NB4 (cell line): ENCODE results near the gene STK32B.

Experiments
- MYC ChIP-seq: IDR thresholded peaks from 2 replicates; pipeline ENCODE4 v1.6.1; 2011; ENCODE audit warnings: low read depth, low read length
- POLR2A ChIP-seq: IDR thresholded peaks from 2 replicates; pipeline ENCODE4 v1.6.1; 2011; ENCODE audit warnings: mild to moderate bottlenecking; ENCODE audit not compliant: insufficient read length; ENCODE audit errors: extremely low read depth
- TF ChIP-seq, protein P1 (sequence below): IDR thresholded peaks from one replicate; pipeline ENCODE4 v1.5.1; 2012; ENCODE audit warnings: low read depth, low read length
- TF ChIP-seq, protein P2 (sequence below): IDR thresholded peaks from 2 replicates; pipeline ENCODE4 v1.6.1; 2011; ENCODE audit warnings: low read depth, low read length

DNA sequence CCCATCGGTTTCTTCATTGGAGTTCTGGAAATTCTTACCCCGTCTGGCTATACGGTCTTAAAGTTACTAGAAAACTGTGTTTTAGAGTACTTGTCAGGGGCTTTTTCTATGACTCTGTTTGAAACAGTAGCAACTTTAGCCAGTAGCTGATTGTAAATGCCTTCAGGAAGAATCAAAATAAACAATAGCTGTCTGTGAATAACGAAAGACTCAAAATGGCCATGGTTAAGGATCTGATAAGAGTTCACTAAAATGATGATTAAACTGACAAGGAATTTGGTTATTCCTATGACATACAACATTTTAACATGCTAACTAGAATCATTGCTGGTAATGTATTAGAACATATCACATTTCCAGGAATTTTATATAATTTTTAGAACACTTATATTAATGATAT lies 466.1 kb downstream of the STK32B start:
- TF ChIP-seq, protein P1, sequence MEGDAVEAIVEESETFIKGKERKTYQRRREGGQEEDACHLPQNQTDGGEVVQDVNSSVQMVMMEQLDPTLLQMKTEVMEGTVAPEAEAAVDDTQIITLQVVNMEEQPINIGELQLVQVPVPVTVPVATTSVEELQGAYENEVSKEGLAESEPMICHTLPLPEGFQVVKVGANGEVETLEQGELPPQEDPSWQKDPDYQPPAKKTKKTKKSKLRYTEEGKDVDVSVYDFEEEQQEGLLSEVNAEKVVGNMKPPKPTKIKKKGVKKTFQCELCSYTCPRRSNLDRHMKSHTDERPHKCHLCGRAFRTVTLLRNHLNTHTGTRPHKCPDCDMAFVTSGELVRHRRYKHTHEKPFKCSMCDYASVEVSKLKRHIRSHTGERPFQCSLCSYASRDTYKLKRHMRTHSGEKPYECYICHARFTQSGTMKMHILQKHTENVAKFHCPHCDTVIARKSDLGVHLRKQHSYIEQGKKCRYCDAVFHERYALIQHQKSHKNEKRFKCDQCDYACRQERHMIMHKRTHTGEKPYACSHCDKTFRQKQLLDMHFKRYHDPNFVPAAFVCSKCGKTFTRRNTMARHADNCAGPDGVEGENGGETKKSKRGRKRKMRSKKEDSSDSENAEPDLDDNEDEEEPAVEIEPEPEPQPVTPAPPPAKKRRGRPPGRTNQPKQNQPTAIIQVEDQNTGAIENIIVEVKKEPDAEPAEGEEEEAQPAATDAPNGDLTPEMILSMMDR = no peak
- TF ChIP-seq POLR2A (no peak), MYC (no peak)
- TF ChIP-seq, protein P2, sequence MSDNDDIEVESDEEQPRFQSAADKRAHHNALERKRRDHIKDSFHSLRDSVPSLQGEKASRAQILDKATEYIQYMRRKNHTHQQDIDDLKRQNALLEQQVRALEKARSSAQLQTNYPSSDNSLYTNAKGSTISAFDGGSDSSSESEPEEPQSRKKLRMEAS = no peak
